Neural cell (in vitro differentiated cells): Measurements from ENCODE around the gene DPP6.

ENCODE experiments used
- CTCF ChIP-seq: fragments of 450-650 bp; IDR thresholded peaks from 2 replicates; pipeline ENCODE4 v1.5.1; 2014; ENCODE audit warnings: antibody characterized with exemption, mild to moderate bottlenecking, moderate library complexity; ENCODE audit not compliant: poor library complexity, severe bottlenecking
- POLR2AphosphoS5 ChIP-seq: IDR thresholded peaks from 2 replicates; pipeline ENCODE4 v1.6.1; 2012

GRCh38 chr7:154696556-154696955 lies 644.4 kb downstream of the DPP6 start:
- TF ChIP-seq CTCF (no peak), POLR2AphosphoS5 (no peak)
